Central memory CD4-positive, alpha-beta T cell (primary cell): Measurements from ENCODE around the gene ARFRP1.
"Not testable (repeated sequence)": the region's sequence is repeated elsewhere in the genome, so short reads cannot be mapped to it uniquely, and the experiment has no call there.

Experiments
- DNase-seq: peaks from one replicate; pipeline ENCODE4 v3.0.0; 2022

The ARFRP1 gene

GRCh38 chr20:63653041-63653973 is 54.5 kb downstream of the ARFRP1 start, which contains the start of gene STMN3:
Gene STMN3, minus strand, starts transcription at chr20:63653424. Its CDS starts 79 bp downstream, at chr20:63653345.
- DNase-seq = peak; percentile 62

- peak; percentile 35 for DNase-seq
Measured at GRCh38 chr20:63652192-63652980, 55.4 kb downstream of the ARFRP1 start.

GRCh38 chr20:63651942-63652191 is 55.9 kb downstream of the ARFRP1 start:
- DNase-seq = no peak

DNA sequence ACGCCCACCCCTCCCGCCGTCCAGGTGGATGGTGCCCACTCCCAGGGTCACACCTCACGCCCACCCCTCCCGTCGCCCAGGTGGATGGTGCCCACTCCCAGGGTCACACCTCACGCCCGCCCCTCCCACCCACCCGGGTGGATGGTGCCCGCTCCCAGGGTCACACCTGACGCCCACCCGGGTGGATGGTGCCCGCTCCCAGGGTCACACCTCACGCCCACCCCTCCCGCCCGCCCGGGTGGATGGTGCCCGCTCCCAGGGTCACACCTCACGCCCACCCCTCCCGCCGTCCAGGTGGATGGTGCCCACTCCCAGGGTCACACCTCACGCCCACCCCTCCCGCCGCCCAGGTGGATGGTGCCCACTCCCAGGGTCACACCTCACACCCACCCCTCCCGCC is 57.3 kb downstream of the ARFRP1 start:
- DNase-seq = not testable (repeated sequence)

DNA sequence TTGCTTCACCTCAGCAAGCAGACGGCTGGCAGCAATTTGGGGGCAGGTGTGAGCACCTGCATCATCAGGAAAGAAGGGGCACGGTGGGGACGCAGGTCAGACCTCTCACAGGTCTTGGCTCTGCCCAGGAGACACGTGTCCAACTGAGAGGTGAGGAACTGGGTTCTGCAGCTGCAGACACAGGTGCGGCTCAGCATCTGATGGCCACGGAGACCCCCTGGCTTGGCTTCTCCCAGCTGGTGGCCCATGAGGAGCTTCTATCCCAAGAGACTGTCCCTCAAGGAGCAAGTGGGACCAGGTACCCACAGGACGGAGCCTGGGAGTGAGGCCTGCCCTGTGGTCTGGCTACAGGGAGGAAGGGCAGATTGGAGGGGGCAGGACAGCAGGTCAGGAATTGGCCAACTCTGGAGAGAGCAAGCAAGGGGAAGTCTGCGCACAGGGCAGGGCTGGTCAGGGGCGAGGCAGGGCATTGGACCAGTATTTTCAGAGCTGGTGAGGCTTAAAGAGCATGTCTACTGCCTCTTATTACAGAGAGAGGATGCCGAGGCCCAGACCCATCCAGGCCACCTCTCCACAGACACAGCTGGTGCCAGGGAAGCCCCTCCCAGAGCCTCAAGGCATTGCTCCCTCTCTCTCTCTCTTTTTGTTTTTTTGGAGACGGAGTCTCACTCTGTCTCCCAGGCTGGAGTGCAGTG is 58.7 kb downstream of the ARFRP1 start:
- DNase-seq = no peak
